ENCODE data around the gene EIF4EBP3.
A peak's percentile ranks its signal among the peaks of the same experiment; 100 is the strongest.

GRCh38 chr5:140575309-140575708 is 27.8 kb downstream of the EIF4EBP3 start:
- TF ChIP-seq CTCF (conservative IDR thresholded peaks at IDR 0.05; ENCODE audit: low read length) (peak; percentile 50), EZH2phosphoT487 (IDR thresholded peaks at IDR 0.05; ENCODE audit: borderline replicate concordance) (no peak)
